HG03039 (cell line): ENCODE results near the gene TNNI3K.
A peak's percentile ranks its signal among the peaks of the same experiment; 100 is the strongest.
"Not testable (repeated sequence)": the region's sequence is repeated elsewhere in the genome, so short reads cannot be mapped to it uniquely, and the experiment has no call there.

Source experiments
- ATAC-seq: cut with Tn5 transposase; IDR thresholded peaks from one replicate; pipeline ENCODE4 v1.9.1; 2021; ENCODE audit warnings: mild to moderate bottlenecking, moderate library complexity; ENCODE audit not compliant: unreplicated experiment

Gene TNNI3K

GRCh38 chr1:74235153-74235552, at the start of gene TNNI3K:
Gene TNNI3K (plus strand): TSS chr1:74235387. CDS start chr1:74235452, 65 bp downstream.
- ATAC-seq = no peak

GRCh38 chr1:74193908-74194307, 41.3 kb upstream of the TNNI3K start:
- ATAC-seq = no peak

GRCh38 chr1:74195339-74195738, 39.8 kb upstream of the TNNI3K start:
- no peak for ATAC-seq

- ATAC-seq = no peak
These were observed 37.9 kb upstream of the TNNI3K start for GRCh38 chr1:74197255-74197654.

- ATAC-seq = peak; percentile 94
These were observed 37.3 kb upstream of the TNNI3K start, which contains the start of the genes FPGT and LRRIQ3 for GRCh38 chr1:74197657-74198552. Gene FPGT (plus strand): TSS chr1:74198242. CDS start chr1:74198279, 37 bp downstream. Gene LRRIQ3 (minus strand): TSS chr1:74198176. CDS start chr1:74183684, 14,492 bp downstream.

- ATAC-seq = no peak
These were observed 35.7 kb upstream of the TNNI3K start for GRCh38 chr1:74199504-74199903.

GRCh38 chr1:74205266-74205665, 29.9 kb upstream of the TNNI3K start:
- no peak for ATAC-seq

- ATAC-seq = no peak
These were observed 20.0 kb upstream of the TNNI3K start for GRCh38 chr1:74215229-74215628.

- no peak for ATAC-seq
These were observed 12.5 kb upstream of the TNNI3K start for GRCh38 chr1:74222701-74223100.

GRCh38 chr1:74223453-74223852, 11.7 kb upstream of the TNNI3K start:
- ATAC-seq = no peak

- no peak for ATAC-seq
These were observed 1.3 kb downstream of the TNNI3K start for GRCh38 chr1:74236440-74236839.

GRCh38 chr1:74237035-74237434, 1.8 kb downstream of the TNNI3K start:
- no peak for ATAC-seq

GRCh38 chr1:74237787-74238186, 2.6 kb downstream of the TNNI3K start:
- ATAC-seq = no peak

- no peak for ATAC-seq
These were observed 10.1 kb downstream of the TNNI3K start for GRCh38 chr1:74245168-74245772.

- no peak for ATAC-seq
These were observed 11.1 kb downstream of the TNNI3K start for GRCh38 chr1:74246315-74246714.

- no peak for ATAC-seq
These were observed 12.8 kb downstream of the TNNI3K start for GRCh38 chr1:74247881-74248528.

- not testable (repeated sequence) for ATAC-seq
These were observed 18.1 kb downstream of the TNNI3K start for GRCh38 chr1:74253243-74253824.

GRCh38 chr1:74266001-74266400, 30.8 kb downstream of the TNNI3K start:
- no peak for ATAC-seq

GRCh38 chr1:74271503-74271902, 36.3 kb downstream of the TNNI3K start:
- no peak for ATAC-seq

GRCh38 chr1:74280642-74281396, 45.6 kb downstream of the TNNI3K start:
- no peak for ATAC-seq
